HepG2 (cell line): ENCODE data around the gene SGCE. TPM values are rescaled to one million over a fixed set of nuclear protein-coding genes. Genes with fewer than 3 reads are reported as not detected.

ENCODE experiments used
- ARNTL ChIP-seq: sonication (generic); formaldehyde crosslinking; IDR thresholded peaks from 2 replicates; pipeline ENCODE4 v1.4.0; 2020; ENCODE audit warnings: mild to moderate bottlenecking, missing genetic modification reagents
- GFI1 ChIP-seq: sonication (generic); formaldehyde crosslinking; IDR thresholded peaks from 2 replicates; pipeline ENCODE4 v1.5.0; 2020; ENCODE audit warnings: missing genetic modification reagents, mild to moderate bottlenecking, borderline replicate concordance
- MED1 ChIP-seq: sonication (generic); formaldehyde crosslinking; IDR thresholded peaks from 2 replicates; pipeline ENCODE4 v1.4.0; 2020; ENCODE audit warnings: missing genetic modification reagents
- RXRA ChIP-seq: sonication (generic); formaldehyde crosslinking; IDR thresholded peaks from 2 replicates; pipeline ENCODE4 v1.5.1; 2020; ENCODE audit warnings: missing genetic modification reagents
- SOX6 ChIP-seq, 2 experiments: fragments of 450-650 bp in 1 of 2; sonication (generic) in 1 of 2; formaldehyde crosslinking in 1 of 2; IDR thresholded peaks; 2 replicates each; pipeline versions ENCODE4 v1.4.0 to v1.6.1; 2017 to 2020; ENCODE audit warnings: antibody characterized with exemption in 1 of 2, mild to moderate bottlenecking in 1 of 2, missing genetic modification reagents in 1 of 2
- SRY ChIP-seq: sonication (generic); formaldehyde crosslinking; IDR thresholded peaks from 2 replicates; pipeline ENCODE4 v1.8.0; 2022; ENCODE audit warnings: mild to moderate bottlenecking, missing genetic modification reagents
- SYNCRIP ChIP-seq: fragments of 200-400 bp; formaldehyde crosslinking; IDR thresholded peaks from 2 replicates; pipeline ENCODE4 v1.6.1; 2018; ENCODE audit warnings: mild to moderate bottlenecking, low read depth, low read length; ENCODE audit not compliant: insufficient read depth
- TCF12 ChIP-seq, 2 experiments: fragments of 450-650 bp in 1 of 2; sonication (generic) in 1 of 2; formaldehyde crosslinking in 1 of 2; IDR thresholded peaks; 2 replicates each; pipeline versions ENCODE4 v1.6.1 to v1.8.0; 2017 to 2022; ENCODE audit warnings: antibody characterized with exemption in 1 of 2, mild to moderate bottlenecking in 1 of 2, missing genetic modification reagents in 1 of 2, moderate library complexity in 1 of 2
- TCF7L2 ChIP-seq: IDR thresholded peaks from 2 replicates; pipeline ENCODE4 v1.6.1; 2011; ENCODE audit warnings: mild to moderate bottlenecking, low read depth, low read length, moderate library complexity
- TFAP4 ChIP-seq: sonication (generic); IDR thresholded peaks from 2 replicates; pipeline ENCODE4 v1.6.1; 2016; ENCODE audit warnings: low read depth, borderline replicate concordance
- ZEB1 ChIP-seq: IDR thresholded peaks from 2 replicates; pipeline ENCODE4 v1.6.1; 2012; ENCODE audit warnings: mild to moderate bottlenecking, low read depth, inconsistent platforms; ENCODE audit not compliant: insufficient replicate concordance
- ZGPAT ChIP-seq: IDR thresholded peaks from 2 replicates; pipeline ENCODE4 v1.6.1; 2016; ENCODE audit warnings: mild to moderate bottlenecking
- ZNF143 ChIP-seq: sonication (generic); formaldehyde crosslinking; IDR thresholded peaks from 2 replicates; pipeline ENCODE4 v1.4.0; 2020; ENCODE audit warnings: missing genetic modification reagents
- ZNF382 ChIP-seq: sonication (generic); formaldehyde crosslinking; IDR thresholded peaks from 2 replicates; pipeline ENCODE4 v1.5.0; 2020; ENCODE audit warnings: missing genetic modification reagents, mild to moderate bottlenecking, borderline replicate concordance
- ZNF550 ChIP-seq: sonication (generic); formaldehyde crosslinking; IDR thresholded peaks from 2 replicates; pipeline ENCODE4 v1.4.0; 2020; ENCODE audit warnings: mild to moderate bottlenecking, missing genetic modification reagents, borderline replicate concordance
- ZNF580 ChIP-seq: IDR thresholded peaks from 2 replicates; pipeline ENCODE4 v1.6.1; 2016; ENCODE audit warnings: low read depth, borderline replicate concordance
- ZNF746 ChIP-seq: sonication (generic); formaldehyde crosslinking; IDR thresholded peaks from 2 replicates; pipeline ENCODE4 v1.8.0; 2022; ENCODE audit warnings: mild to moderate bottlenecking, missing genetic modification reagents
- ZNF83 ChIP-seq: sonication (generic); formaldehyde crosslinking; IDR thresholded peaks from 2 replicates; pipeline ENCODE4 v1.4.0; 2020; ENCODE audit warnings: missing genetic modification reagents, mild to moderate bottlenecking, borderline replicate concordance
- polyA plus RNA-seq, 8 experiments: library from polyadenylated mRNA; depleted of rRNA in 3 of 8; stranded (reverse) in 7 of 8; unstranded in 1 of 8; fragments of >200 nt; fragmentation: Illumina TruSeq in 4 of 8; extraction: Trizol in 4 of 8; gene quantifications; 2 replicates each; pipeline versions ENCODE4 v1.2.1 to v1.2.3, GENCODE V29; 2011 to 2016; ENCODE audit warnings: low read depth in 4 of 8, missing spikeins in 1 of 8, mixed read lengths in 1 of 8; ENCODE audit not compliant: insufficient read depth in 1 of 8
- total RNA-seq, 5 experiments: library from RNA; depleted of rRNA; stranded (reverse); fragments of >200 nt; fragmentation: Illumina TruSeq; extraction: Trizol; gene quantifications; 2 replicates each; pipeline ENCODE4 v1.2.3, GENCODE V29; 2016; ENCODE audit warnings: low read depth in 1 of 5
- TF ChIP-seq, protein P1 (sequence below): sonication (generic); formaldehyde crosslinking; IDR thresholded peaks from 2 replicates; pipeline ENCODE4 v1.5.0; 2020; ENCODE audit warnings: missing genetic modification reagents
- TF ChIP-seq, protein P2 (sequence below): sonication (generic); formaldehyde crosslinking; IDR thresholded peaks from 2 replicates; pipeline ENCODE4 v1.8.1; 2023; ENCODE audit warnings: mild to moderate bottlenecking, moderate library complexity, missing genetic modification reagents
- TF ChIP-seq, protein P3 (sequence below): sonication (generic); formaldehyde crosslinking; IDR thresholded peaks from 2 replicates; pipeline ENCODE4 v1.4.0; 2020; ENCODE audit warnings: missing genetic modification reagents

SGCE gene
- total and polyA plus RNA-seq, 2 of the 13 experiments (the other 11 are each of a cell fraction or from before 2014, with no cell fraction given): 52.3 to 71.1 TPM

- TF ChIP-seq ZGPAT (CRISPR knock-in tag): peak; percentile 87
- TF ChIP-seq MED1: peak; percentile 97
- TF ChIP-seq ZNF143 (CRISPR knock-in tag): no peak
- TF ChIP-seq ZNF382 (CRISPR knock-in tag): no peak
- TF ChIP-seq SRY (CRISPR knock-in tag): no peak
- TF ChIP-seq TCF12 (IDR thresholded peaks at IDR 0.05): no peak
- TF ChIP-seq TCF12 (CRISPR knock-in tag; IDR thresholded peaks at IDR 0.05): 0 out of 2 replicates have a peak, but pooled peaks have one; percentile 77
- no peak for TF ChIP-seq ARNTL (CRISPR knock-in tag)
- no peak for TF ChIP-seq SYNCRIP
- 0 out of 2 replicates have a peak, but pooled peaks have one; percentile 41 for TF ChIP-seq TFAP4
- TF ChIP-seq, protein P1, sequence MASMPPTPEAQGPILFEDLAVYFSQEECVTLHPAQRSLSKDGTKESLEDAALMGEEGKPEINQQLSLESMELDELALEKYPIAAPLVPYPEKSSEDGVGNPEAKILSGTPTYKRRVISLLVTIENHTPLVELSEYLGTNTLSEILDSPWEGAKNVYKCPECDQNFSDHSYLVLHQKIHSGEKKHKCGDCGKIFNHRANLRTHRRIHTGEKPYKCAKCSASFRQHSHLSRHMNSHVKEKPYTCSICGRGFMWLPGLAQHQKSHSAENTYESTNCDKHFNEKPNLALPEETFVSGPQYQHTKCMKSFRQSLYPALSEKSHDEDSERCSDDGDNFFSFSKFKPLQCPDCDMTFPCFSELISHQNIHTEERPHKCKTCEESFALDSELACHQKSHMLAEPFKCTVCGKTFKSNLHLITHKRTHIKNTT (CRISPR knock-in tag): no peak
- TF ChIP-seq ZNF580 (CRISPR knock-in tag): 0 out of 2 replicates have a peak, but pooled peaks have one; percentile 37
- TF ChIP-seq ZEB1: peak; percentile 43
- TF ChIP-seq ZNF83: no peak
- TF ChIP-seq ZNF550 (CRISPR knock-in tag): no peak
- TF ChIP-seq TCF7L2: peak; percentile 90
- TF ChIP-seq, protein P2, sequence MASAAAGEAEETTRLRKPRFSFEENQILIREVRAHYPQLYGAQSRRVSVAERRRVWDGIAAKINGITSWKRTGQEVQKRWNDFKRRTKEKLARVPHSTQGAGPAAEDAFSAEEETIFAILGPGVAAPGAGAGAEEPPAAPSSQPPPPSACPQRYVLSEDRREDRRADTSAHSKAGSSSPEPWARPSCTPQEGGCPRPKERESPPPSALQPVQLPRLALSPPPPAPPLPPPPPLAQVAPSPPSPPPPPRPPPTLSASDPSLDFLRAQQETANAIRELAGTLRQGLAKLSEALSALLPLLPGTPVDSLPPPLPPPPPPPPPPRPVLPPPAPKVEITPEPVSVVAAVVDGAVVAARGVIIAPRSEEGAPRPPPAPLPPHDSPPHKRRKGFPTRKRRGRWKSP (CRISPR knock-in tag): no peak
- TF ChIP-seq, protein P3, sequence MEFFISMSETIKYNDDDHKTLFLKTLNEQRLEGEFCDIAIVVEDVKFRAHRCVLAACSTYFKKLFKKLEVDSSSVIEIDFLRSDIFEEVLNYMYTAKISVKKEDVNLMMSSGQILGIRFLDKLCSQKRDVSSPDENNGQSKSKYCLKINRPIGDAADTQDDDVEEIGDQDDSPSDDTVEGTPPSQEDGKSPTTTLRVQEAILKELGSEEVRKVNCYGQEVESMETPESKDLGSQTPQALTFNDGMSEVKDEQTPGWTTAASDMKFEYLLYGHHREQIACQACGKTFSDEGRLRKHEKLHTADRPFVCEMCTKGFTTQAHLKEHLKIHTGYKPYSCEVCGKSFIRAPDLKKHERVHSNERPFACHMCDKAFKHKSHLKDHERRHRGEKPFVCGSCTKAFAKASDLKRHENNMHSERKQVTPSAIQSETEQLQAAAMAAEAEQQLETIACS (CRISPR knock-in tag): no peak
- TF ChIP-seq GFI1 (CRISPR knock-in tag): peak; percentile 94
- no peak for TF ChIP-seq RXRA
- no peak for TF ChIP-seq SOX6 (IDR thresholded peaks at IDR 0.05)
- peak; percentile 94 for TF ChIP-seq SOX6 (CRISPR knock-in tag; IDR thresholded peaks at IDR 0.05)
- no peak; the same call in 1 of the 2 replicates for TF ChIP-seq ZNF746
These were observed 12.9 kb downstream of the SGCE start (continued) for GRCh38 chr7:94642838-94643653.
